ENCODE results near the gene ZC3H15.

The ZC3H15 gene

DNA sequence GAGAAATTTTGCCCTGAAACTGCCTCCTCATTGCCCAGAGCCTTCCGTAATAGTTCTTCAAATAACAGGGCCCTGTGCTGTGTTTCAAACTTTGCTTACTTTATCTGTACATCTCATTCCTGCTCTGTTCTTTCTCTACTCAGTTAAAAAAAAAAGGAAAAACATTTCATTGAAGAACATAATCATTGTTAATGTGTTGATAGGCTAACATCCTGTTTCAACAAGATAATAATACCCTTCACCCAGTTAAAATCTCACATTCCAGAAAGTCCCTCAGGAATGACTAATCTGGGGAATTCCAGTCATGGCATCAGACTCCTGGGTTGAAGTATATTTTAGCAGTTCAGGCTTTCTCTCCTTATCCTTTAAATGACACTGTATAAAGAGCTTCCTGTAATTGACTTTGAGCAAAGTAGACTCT is 58.2 kb downstream of the ZC3H15 start:
- DNase-seq, result peak; percentile 61

DNA sequence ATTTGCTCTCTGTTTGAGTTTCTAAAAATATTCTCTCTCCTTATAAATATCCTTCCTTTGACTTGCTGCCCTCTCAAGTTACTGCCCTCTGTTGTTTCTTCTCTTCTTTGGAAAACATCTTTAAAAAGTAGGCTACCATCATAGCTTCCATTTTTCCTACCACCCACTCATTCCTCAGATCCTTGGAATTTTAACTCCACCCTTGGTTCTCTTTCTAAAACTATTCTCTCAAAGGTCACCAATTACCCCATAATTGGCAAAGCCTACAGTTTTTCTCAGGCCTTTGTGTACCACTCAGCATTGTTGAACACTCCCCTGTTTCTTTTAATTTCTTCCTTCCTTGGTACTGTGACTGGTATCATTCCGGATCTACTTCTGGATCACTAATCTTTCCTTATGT is 60.8 kb downstream of the ZC3H15 start:
- no peak for DNase-seq

DNA sequence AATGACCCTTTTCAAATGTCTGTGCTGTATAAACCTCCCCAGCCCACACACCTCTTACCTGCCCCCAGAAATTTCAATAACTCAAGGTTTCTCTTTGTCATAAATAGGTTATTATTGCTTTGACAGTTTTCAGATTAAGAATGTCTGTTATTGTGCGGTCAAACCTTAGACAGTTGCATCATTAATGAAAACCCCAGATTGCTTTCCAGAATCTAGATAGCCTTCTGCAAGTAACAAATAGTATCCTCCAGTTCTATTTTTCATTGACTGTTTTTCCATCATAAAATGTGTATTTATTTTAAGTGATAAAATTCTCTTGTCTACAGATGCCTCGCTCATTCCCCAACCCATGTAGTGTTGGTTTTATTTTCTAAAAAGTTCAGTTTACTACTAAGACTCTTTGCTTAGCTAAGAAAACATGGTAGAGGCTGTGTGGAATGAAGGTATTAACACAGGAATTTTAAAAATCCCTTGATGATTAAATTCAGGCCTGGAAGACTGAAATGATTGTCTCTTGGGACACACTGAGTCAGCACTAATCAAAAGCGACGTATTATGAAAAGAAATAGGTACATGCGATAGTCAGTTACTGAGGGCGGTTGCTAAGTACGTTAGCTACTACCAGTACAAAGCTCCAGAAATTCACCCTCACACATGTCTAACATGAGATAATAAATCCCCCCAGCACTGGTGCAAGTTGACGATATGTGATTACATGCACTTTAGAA is 65.4 kb downstream of the ZC3H15 start:
- DNase-seq, result peak; percentile 7

DNA sequence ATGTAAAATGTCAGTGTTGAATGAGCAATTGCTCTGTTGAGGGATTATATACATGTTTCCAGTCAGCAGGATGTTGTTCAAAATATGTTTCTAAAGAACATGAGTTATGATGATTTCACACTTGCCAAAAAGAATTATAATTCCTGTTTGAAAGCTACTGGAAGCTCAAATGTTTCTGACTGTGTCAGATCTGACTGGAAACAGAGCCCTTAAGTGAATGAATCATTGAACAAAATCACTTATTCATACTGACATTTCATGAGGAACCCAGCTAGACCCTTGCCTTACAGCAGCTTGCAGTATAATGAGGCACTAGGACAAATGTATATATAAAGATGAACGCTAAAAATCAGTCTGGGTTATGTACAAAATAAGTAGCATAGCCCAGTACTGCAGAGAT is 68.4 kb downstream of the ZC3H15 start:
- DNase-seq, result peak; percentile 55

DNA sequence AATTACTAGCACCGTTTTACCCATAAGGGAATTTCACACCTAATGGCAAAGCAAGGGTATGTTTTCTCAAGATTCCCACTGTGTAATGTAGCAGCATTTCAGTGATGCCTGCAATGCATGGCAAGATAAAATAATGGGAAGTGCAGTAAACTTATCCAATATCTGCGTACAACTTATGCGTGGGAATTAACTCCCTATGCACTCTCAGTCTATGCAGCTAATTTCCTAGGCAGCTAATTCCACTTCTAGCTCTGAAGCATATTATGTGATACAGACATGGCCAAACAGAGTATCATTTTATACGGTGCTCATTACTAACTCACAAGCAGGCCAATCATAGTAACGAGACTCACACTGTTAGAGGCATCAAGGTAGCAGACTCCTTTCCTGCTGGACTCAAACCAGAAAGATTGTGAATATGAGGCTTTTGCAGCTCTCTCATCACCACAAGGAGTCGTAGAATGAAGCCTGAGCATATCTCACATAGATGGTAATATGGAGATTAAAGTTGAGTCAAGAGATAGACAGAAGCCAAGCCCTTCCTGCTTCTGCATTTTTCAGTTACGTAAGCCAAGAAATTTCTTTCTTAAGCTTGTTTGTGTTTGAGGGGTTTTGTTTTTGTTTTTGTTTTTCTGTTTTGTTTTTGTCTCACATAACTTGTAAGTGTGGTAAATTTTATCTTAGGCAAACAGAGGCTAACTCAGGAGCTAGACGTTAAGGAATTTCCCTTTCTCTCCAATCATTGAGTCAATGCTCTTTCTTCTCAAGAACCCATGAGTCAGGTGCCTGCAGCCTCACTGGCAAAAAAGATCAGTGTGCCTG is 69.0 kb downstream of the ZC3H15 start:
- DNase-seq, result no peak

DNA sequence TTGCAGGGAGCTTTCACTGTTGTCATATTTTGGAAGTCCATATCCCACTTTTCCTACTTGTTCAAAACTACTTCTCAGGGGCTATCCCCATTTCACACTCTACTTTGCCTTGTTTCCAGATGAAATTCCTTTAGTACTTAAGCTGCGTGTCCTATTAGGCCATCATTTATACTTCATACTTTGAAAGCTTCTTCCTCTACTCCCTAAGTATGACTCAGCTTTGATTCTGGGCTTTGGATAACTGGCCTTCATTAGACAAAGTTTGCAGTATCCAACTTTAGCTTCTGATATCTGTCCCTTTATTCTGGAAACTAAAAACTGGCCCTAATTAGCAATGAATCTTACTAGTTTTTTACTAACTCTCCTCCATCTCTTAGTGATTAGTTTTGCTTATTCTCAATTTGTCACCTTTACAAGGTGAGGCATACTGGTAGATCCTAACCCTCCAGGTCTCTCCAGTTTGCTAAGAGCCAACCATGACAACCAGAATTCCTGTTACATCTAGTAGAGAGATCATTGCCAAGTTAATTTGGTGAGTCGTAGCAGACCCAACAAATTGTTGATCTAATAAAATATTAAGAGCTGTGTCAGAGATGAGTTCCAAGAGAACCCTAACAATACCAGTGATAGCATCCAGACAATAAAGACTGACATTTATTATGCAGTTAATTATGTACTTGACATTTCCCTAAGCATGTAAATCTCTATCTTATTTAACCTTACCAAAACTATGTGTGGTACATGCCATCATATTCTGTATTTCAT is 72.6 kb downstream of the ZC3H15 start:
- no peak for DNase-seq

Data from eye (tissue), 1 donor.